Peyer's patch (tissue), 4 donors: ENCODE measurements around the gene LRRTM2.

Experiments
- POLR2A ChIP-seq, 2 donors: fragments of 450-650 bp; IDR thresholded peaks; one replicate each; pipeline ENCODE4 v1.5.1; 2017; ENCODE audit warnings: antibody characterized with exemption in 2 of 2, mild to moderate bottlenecking in 2 of 2, moderate library complexity in 2 of 2
- TF ChIP-seq, protein P1 (sequence below), 6 experiments: fragments of 450-650 bp in 4 of 6; fragments of 200-600 bp in 2 of 6; sonication (generic) in 1 of 6; IDR thresholded peaks; one replicate each; pipeline ENCODE4 v1.5.1; 2017 to 2019; ENCODE audit warnings: antibody characterized with exemption in 6 of 6, mild to moderate bottlenecking in 3 of 6, moderate library complexity in 1 of 6

DNA sequence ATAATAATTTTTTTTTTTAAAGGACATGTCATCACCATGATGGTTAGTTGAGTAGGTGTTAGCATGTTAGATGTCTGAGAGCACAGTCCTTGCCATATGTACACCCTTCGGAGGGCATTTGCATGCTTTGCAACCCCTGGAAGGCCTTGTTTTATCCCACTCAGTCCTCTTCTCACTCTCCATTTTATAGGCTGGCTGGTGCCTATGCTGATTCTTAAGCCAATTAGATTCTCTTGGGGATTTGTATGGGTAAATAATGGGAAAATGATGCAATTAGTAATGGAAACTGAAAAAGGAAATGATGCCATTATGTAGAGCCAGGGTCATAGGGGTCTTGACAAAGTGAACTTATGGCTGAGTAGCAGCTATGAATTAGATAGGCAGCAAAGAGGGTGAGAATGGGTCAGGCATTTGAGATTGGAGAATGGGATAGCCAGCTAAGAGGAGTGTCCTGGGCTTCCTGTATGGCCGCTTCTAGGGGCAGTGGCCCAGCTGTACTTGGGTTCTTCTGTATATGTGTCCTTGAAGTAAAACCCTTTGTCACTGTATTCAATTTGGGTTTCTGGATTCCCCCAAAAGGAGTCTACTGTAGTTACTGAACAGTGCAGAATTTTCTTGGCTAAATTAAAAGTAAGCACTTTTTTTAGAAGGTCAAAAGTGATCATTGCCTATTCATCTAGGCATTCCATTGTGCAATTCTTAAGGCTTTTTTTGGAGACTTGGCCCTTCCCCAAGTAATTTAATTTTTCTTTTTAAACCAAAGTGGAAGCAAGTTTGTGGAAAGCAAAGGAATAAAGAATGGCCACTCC, 31.6 kb downstream of the LRRTM2 start:
- TF ChIP-seq, protein P1, sequence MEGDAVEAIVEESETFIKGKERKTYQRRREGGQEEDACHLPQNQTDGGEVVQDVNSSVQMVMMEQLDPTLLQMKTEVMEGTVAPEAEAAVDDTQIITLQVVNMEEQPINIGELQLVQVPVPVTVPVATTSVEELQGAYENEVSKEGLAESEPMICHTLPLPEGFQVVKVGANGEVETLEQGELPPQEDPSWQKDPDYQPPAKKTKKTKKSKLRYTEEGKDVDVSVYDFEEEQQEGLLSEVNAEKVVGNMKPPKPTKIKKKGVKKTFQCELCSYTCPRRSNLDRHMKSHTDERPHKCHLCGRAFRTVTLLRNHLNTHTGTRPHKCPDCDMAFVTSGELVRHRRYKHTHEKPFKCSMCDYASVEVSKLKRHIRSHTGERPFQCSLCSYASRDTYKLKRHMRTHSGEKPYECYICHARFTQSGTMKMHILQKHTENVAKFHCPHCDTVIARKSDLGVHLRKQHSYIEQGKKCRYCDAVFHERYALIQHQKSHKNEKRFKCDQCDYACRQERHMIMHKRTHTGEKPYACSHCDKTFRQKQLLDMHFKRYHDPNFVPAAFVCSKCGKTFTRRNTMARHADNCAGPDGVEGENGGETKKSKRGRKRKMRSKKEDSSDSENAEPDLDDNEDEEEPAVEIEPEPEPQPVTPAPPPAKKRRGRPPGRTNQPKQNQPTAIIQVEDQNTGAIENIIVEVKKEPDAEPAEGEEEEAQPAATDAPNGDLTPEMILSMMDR (IDR thresholded peaks at IDR 0.05): no peak
- TF ChIP-seq POLR2A (IDR thresholded peaks at IDR 0.05): no peak
